Renal cortex interstitium (tissue), 11 donors: ENCODE data around the gene JPT2. TPM values are rescaled to one million over a fixed set of nuclear protein-coding genes. Genes with fewer than 3 reads are reported as not detected.

ENCODE experiments used
- DNase-seq, 11 donors: peaks; one replicate each; pipeline ENCODE4 v3.0.0-alpha.2; 2013; ENCODE audit warnings: low read depth in 9 of 11, low spot score in 4 of 11; ENCODE audit errors: extremely low read depth in 1 of 11
- polyA plus RNA-seq, 3 donors: library from polyadenylated mRNA; unstranded; fragments of 120-200 nt; gene quantifications; one replicate each; pipeline ENCODE4 v1.2.1, GENCODE V29; 2013; ENCODE audit not compliant: insufficient read length in 3 of 3

Gene JPT2
- polyA plus RNA-seq, 3 donors = 75.6 to 82.4 (median 80.4) TPM

- DNase-seq = no peak
Observed at GRCh38 chr16:1743376-1744337, 65.6 kb downstream of the JPT2 start.

DNA sequence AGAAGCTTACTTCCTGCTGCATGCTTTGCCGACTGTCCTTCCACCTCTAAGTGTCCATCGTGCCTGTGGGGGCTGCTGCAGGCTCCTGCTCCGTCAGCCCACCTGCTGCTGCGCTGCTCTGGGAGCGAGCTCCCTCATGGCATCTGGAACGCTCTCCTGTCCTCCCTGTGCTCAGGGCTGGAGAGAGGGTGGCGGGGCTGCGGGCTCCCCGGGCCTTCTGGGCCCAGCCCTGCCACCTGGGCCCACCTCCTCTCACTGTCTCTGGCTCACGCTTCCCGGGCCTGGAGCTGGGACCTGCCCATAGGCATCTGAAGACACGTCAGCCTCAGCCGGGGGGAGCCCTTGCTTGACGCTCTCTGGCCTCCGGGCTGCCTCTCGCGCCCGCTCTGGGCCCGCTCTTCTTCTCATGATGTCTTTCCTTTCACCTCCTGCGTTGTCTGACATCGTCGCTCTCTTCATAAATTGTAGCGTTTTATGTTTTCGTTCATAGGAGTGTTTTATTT is 66.3 kb downstream of the JPT2 start:
- DNase-seq = no peak

- DNase-seq = no peak
Observed at GRCh38 chr16:1745181-1745899, 67.3 kb downstream of the JPT2 start.

- DNase-seq = no peak
Observed at GRCh38 chr16:1745900-1746692, 68.0 kb downstream of the JPT2 start.

- DNase-seq = no peak
Observed at GRCh38 chr16:1746693-1747195, 68.7 kb downstream of the JPT2 start.

- no peak for DNase-seq
Observed at GRCh38 chr16:1747934-1748333, 69.9 kb downstream of the JPT2 start.

- no peak for DNase-seq
Observed at GRCh38 chr16:1749152-1750117, 71.4 kb downstream of the JPT2 start.

Other genes with a start within 250 kb of the JPT2 start
- gene PERCC1, start 247.2 kb upstream of the JPT2 start, polyA plus RNA-seq = not detected
- gene CCDC154, start 233.7 kb upstream of the JPT2 start, polyA plus RNA-seq = 1 to 10 TPM; 2.0 to 3.9 (median 3.6) TPM
- 10 to 100 TPM; 44.9 to 62.2 (median 51.7) TPM for gene CLCN7, start 203.3 kb upstream of the JPT2 start, polyA plus RNA-seq
- gene PTX4, start 189.3 kb upstream of the JPT2 start, polyA plus RNA-seq = under 1 TPM in 1 of 3 donors, not detected in 2; 0.09 TPM
- gene TELO2, start 184.9 kb upstream of the JPT2 start, polyA plus RNA-seq = 10 to 100 TPM; 24.1 to 46.2 (median 38.0) TPM
- 10 to 100 TPM; 15.9 to 23.6 (median 22.6) TPM for gene TMEM204, start 144.6 kb upstream of the JPT2 start, polyA plus RNA-seq
- 10 to 100 TPM; 36.2 to 45.5 (median 44.1) TPM for gene IFT140, start 66.2 kb upstream of the JPT2 start, polyA plus RNA-seq
- 10 to 100 TPM; 20.0 to 30.0 (median 21.2) TPM for gene CRAMP1, start 65.9 kb upstream of the JPT2 start, polyA plus RNA-seq
- gene MAPK8IP3, start 27.9 kb downstream of the JPT2 start, polyA plus RNA-seq = 10 to 100 TPM; 47.2 to 91.9 (median 57.6) TPM
- 10 to 100 TPM; 16.7 to 39.0 (median 37.8) TPM for gene NME3, start 93.3 kb downstream of the JPT2 start, polyA plus RNA-seq
- 10 to 100 TPM in 2 of 3 donors, 1 to 10 TPM in 1; 8.1 to 15.4 (median 11.1) TPM for gene EME2, start 94.5 kb downstream of the JPT2 start, polyA plus RNA-seq
- gene MRPS34, start 94.9 kb downstream of the JPT2 start, polyA plus RNA-seq = 10 to 100 TPM; 57.0 to 91.2 (median 74.7) TPM
- 10 to 100 TPM; 28.2 to 49.1 (median 46.0) TPM for gene SPSB3, start 104.3 kb downstream of the JPT2 start, polyA plus RNA-seq
- gene NUBP2, start 104.7 kb downstream of the JPT2 start, polyA plus RNA-seq = 10 to 100 TPM; 28.2 to 53.9 (median 51.0) TPM
- gene IGFALS, start 115.4 kb downstream of the JPT2 start, polyA plus RNA-seq = 1 to 10 TPM; 1.4 to 4.0 (median 2.1) TPM
- 10 to 100 TPM; 31.3 to 43.8 (median 42.3) TPM for gene HAGH, start 148.5 kb downstream of the JPT2 start, polyA plus RNA-seq
- gene FAHD1, start 148.9 kb downstream of the JPT2 start, polyA plus RNA-seq = 10 to 100 TPM; 36.4 to 44.8 (median 37.8) TPM
- gene MEIOB, start 193.9 kb downstream of the JPT2 start, polyA plus RNA-seq = 1 to 10 TPM in 2 of 3 donors, under 1 TPM in 1; 0.83 to 2.1 (median 1.3) TPM
- gene HS3ST6, start 240.1 kb downstream of the JPT2 start, polyA plus RNA-seq = under 1 TPM; 0.20 to 0.32 (median 0.27) TPM